NB4 (cell line): Measurements from ENCODE around the gene ALPL.

Source experiments
- DNase-seq: peaks from one replicate; pipeline ENCODE4 v3.0.0; 2010; ENCODE audit warnings: low read depth
- H3K4me3 ChIP-seq: one replicate; pipeline ENCODE4 v1.5.1; 2011; ENCODE audit warnings: mild to moderate bottlenecking, low read depth, low read length, moderate library complexity
- CTCF ChIP-seq: IDR thresholded peaks from one replicate; pipeline ENCODE4 v1.5.1; 2012; ENCODE audit warnings: low read depth, low read length
- MAX ChIP-seq: IDR thresholded peaks from 2 replicates; pipeline ENCODE4 v1.6.1; 2011; ENCODE audit warnings: low read depth, low read length
- MYC ChIP-seq: IDR thresholded peaks from 2 replicates; pipeline ENCODE4 v1.6.1; 2011; ENCODE audit warnings: low read depth, low read length
- POLR2A ChIP-seq: IDR thresholded peaks from 2 replicates; pipeline ENCODE4 v1.6.1; 2011; ENCODE audit warnings: mild to moderate bottlenecking; ENCODE audit not compliant: insufficient read length; ENCODE audit errors: extremely low read depth

The ALPL gene

GRCh38 chr1:21610989-21611785 is 102.0 kb downstream of the ALPL start:
- H3K4me3 ChIP-seq: no peak overlapping the region
- TF ChIP-seq MAX (no peak), MYC (no peak), POLR2A (no peak), CTCF (no peak)
- DNase-seq: no peak

GRCh38 chr1:21612057-21612456 is 102.8 kb downstream of the ALPL start:
- no peak overlapping the region for H3K4me3 ChIP-seq
- TF ChIP-seq MAX: no peak
- no peak for TF ChIP-seq MYC
- no peak for TF ChIP-seq CTCF
- TF ChIP-seq POLR2A: no peak
- DNase-seq: no peak

GRCh38 chr1:21613072-21613867 is 104.0 kb downstream of the ALPL start:
- TF ChIP-seq POLR2A (no peak), CTCF (no peak), MAX (no peak), MYC (no peak)

GRCh38 chr1:21614419-21615115 is 105.3 kb downstream of the ALPL start:
- no peak overlapping the region for H3K4me3 ChIP-seq
- no peak for TF ChIP-seq POLR2A
- TF ChIP-seq MAX: no peak
- no peak for TF ChIP-seq CTCF
- TF ChIP-seq MYC: no peak
- DNase-seq: no peak

More at GRCh38 chr1:21613072-21613867, 104.0 kb downstream of the ALPL start:
- no peak for DNase-seq
- H3K4me3 ChIP-seq: no peak overlapping the region

GRCh38 chr1:21616372-21616771 is 107.1 kb downstream of the ALPL start:
- no peak for DNase-seq
- no peak overlapping the region for H3K4me3 ChIP-seq
- TF ChIP-seq MAX (no peak), MYC (no peak), POLR2A (no peak), CTCF (no peak)
